OCI-LY1 (cell line): ENCODE results near the gene LIX1L.

Source experiments
- EZH2 ChIP-seq: fragments of 200-600 bp; sonication (generic), shearing (Covaris generic); IDR thresholded peaks from 2 replicates; pipeline ENCODE4 v1.8.0; 2017; ENCODE audit warnings: borderline replicate concordance, mixed run types, mild to moderate bottlenecking, antibody characterized with exemption, low read length, moderate library complexity, mixed read lengths
- TF ChIP-seq, protein P1 (sequence below): fragments of 200-600 bp; sonication (generic), shearing (Covaris generic); IDR thresholded peaks from 2 replicates; pipeline ENCODE4 v1.5.1; 2017; ENCODE audit warnings: mild to moderate bottlenecking, antibody characterized with exemption, low read length, moderate library complexity, mixed read lengths

DNA sequence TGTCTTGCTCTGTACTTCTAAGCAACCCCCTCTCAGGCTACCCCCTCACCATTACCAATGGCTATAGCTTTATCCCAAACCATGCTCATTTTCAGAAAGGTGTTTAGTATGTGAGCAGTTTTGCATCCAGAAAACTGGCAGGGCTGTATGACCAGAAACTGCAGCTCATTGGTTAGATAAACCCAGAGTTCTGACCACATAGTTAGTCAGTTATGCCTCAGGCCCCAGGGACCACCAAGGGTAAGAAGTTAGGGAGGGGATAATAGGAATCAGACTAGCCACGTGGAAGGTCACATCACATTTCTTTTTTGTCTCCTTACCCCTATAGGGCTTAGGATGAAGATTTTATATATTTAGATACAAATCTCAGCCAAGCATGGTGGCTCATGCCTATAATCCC, 49.2 kb downstream of the LIX1L start:
- TF ChIP-seq, protein P1, sequence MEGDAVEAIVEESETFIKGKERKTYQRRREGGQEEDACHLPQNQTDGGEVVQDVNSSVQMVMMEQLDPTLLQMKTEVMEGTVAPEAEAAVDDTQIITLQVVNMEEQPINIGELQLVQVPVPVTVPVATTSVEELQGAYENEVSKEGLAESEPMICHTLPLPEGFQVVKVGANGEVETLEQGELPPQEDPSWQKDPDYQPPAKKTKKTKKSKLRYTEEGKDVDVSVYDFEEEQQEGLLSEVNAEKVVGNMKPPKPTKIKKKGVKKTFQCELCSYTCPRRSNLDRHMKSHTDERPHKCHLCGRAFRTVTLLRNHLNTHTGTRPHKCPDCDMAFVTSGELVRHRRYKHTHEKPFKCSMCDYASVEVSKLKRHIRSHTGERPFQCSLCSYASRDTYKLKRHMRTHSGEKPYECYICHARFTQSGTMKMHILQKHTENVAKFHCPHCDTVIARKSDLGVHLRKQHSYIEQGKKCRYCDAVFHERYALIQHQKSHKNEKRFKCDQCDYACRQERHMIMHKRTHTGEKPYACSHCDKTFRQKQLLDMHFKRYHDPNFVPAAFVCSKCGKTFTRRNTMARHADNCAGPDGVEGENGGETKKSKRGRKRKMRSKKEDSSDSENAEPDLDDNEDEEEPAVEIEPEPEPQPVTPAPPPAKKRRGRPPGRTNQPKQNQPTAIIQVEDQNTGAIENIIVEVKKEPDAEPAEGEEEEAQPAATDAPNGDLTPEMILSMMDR, result no peak
- no peak for TF ChIP-seq EZH2
